Esophagus squamous epithelium (tissue), 5 donors: ENCODE results near the gene CD70. TPM values are rescaled to one million over a fixed set of nuclear protein-coding genes. Genes with fewer than 3 reads are reported as not detected.
"Not testable (repeated sequence)": the region's sequence is repeated elsewhere in the genome, so short reads cannot be mapped to it uniquely, and the experiment has no call there.

Experiments
- DNase-seq: peaks from one replicate; lab custom pipeline; 2025; lab: John Stamatoyannopoulos, UW
- H3K27ac ChIP-seq, 4 donors: fragments of 200-600 bp; sonication (generic); one replicate each; pipeline ENCODE4 v1.5.1; 2016 to 2019; ENCODE audit warnings: mild to moderate bottlenecking in 1 of 4
- H3K27me3 ChIP-seq, 4 donors: fragments of 200-600 bp; sonication (generic); 1 replicate in 3 of 4; 2 replicates in 1 of 4; pipeline versions ENCODE4 v1.5.1 to v1.6.0; 2017 to 2021; ENCODE audit warnings: antibody characterized with exemption in 1 of 4
- H3K36me3 ChIP-seq, 3 donors: fragments of 200-600 bp; sonication (generic); one replicate each; pipeline ENCODE4 v1.5.1; 2016 to 2019
- H3K4me1 ChIP-seq, 3 donors: fragments of 200-600 bp; sonication (generic); one replicate each; pipeline ENCODE4 v1.5.1; 2017 to 2019
- H3K4me3 ChIP-seq, 4 donors: fragments of 200-600 bp; sonication (generic); 1 replicate in 3 of 4; 2 replicates in 1 of 4; pipeline ENCODE4 v1.5.1; 2016 to 2019; ENCODE audit warnings: mild to moderate bottlenecking in 2 of 4, moderate library complexity in 1 of 4
- H3K9me3 ChIP-seq, 3 donors: fragments of 200-600 bp; sonication (generic); one replicate each; pipeline ENCODE4 v1.5.1; 2016 to 2019
- POLR2A ChIP-seq, 4 donors: fragments of 450-650 bp; IDR thresholded peaks; one replicate each; pipeline ENCODE4 v1.6.1; 2017; ENCODE audit warnings: antibody characterized with exemption in 4 of 4, mild to moderate bottlenecking in 4 of 4, moderate library complexity in 3 of 4
- WGBS, 2 donors: methylation state at CpG; one replicate each; pipeline ENCODE4 v1.1.5; 2018; 5-methylcytosine and 5-hydroxymethylcytosine counted together
- intact Hi-C: fragments of 100-400 bp; cut with DNase I; formaldehyde crosslinking; loops from one replicate; pipeline ENCODE4 v1.15.0; 2022
- total RNA-seq, 4 donors: library from RNA; depleted of rRNA; stranded (reverse); fragments of >200 nt; gene quantifications; one replicate each; pipeline ENCODE4 v1.1.0, GENCODE V29; 2016
- TF ChIP-seq, protein P1 (sequence below), 6 experiments: fragments of 450-650 bp in 4 of 6; fragments of 200-600 bp in 2 of 6; sonication (generic) in 2 of 6; IDR thresholded peaks; one replicate each; pipeline ENCODE4 v1.5.1; 2016 to 2019; ENCODE audit warnings: antibody characterized with exemption in 6 of 6, mild to moderate bottlenecking in 4 of 6, moderate library complexity in 4 of 6
- donor health status: DM: yes; HTN: yes; CAD: no.

The CD70 gene, protein sequence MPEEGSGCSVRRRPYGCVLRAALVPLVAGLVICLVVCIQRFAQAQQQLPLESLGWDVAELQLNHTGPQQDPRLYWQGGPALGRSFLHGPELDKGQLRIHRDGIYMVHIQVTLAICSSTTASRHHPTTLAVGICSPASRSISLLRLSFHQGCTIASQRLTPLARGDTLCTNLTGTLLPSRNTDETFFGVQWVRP
- 1 to 10 TPM in 1 of 4 donors, not detected in 3; 4.0 TPM for total RNA-seq

DNA sequence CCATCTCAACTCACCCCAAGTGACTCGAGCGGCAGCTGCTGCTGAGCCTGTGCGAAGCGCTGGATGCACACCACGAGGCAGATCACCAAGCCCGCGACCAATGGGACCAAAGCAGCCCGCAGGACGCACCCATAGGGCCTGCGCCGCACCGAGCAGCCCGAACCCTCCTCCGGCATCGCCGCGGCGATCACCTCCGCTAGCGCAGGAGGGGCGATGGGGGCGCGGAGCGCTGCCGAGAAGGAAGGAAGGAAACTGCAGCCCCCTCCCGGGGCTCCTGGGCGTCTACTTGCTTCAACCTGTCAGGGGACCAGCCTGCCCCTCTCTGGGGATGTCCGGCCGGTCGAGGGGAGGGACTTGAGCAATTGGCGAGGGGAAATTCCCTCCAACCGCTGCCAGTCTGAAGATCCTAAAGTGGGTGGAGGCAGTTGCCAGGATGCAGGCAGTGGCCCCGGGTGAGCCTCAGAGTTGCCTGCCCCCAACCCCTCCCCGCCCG, at the start of gene CD70:
Gene CD70 (minus strand): TSS at position 324 of the 493 bp plus-strand sequence. CDS start 148 bp downstream, at position 176.
- H3K27ac ChIP-seq: peak within 1 kb of the TSS in 1 of 4 donors; percentile 34

DNA sequence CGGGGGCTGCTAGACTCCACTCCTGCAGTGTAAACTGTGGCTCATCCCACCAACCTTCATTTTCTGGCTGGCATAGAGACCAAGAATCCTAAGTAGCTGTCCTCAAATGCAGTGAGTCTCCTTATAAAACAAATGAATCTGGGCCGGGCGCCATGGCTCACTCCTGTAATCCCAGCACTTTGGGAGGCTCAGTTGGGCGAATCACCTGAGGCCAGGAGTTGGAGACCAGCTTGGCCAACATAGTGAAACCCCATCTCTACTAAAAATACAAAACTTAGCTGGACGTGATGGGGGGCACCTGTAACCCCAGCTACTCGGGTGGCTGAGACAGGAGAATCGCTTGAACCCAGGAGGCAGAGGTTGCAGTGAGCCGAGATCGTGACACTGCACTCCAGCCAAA, 49.4 kb upstream of the CD70 start:
- H3K4me3 ChIP-seq, H3K4me1 ChIP-seq, intact Hi-C loops, H3K36me3 ChIP-seq, DNase-seq, H3K27ac ChIP-seq, H3K9me3 ChIP-seq: not testable (repeated sequence)
- 81 to 84% methylated on average over 5 to 9 of the region's 9 CpGs for WGBS, 2 donors
- H3K27me3 ChIP-seq: peaks cover 0 to 13% (median 0%) of the 10 kb centered on the region in 4 donors

More for the DNA sequence above, at the start of gene CD70:
- 0 to 4% methylated on average over 9 to 16 of the region's 35 CpGs for WGBS, 2 donors
- Histone ChIP-seq H3K36me3 (no peaks in the 10 kb centered on the region), H3K4me1 (peaks cover 11 to 47% (median 24%) of the 10 kb centered on the region in 3 donors), H3K4me3 (peak within 1 kb of the TSS in 3 of 4 donors; percentile 6 to 56 (median 30)), H3K27me3 (peaks cover 11 to 87% (median 30%) of the 10 kb centered on the region in 4 donors), H3K9me3 (no peaks in the 10 kb centered on the region)
- no peak for DNase-seq
- TF ChIP-seq, protein P1, sequence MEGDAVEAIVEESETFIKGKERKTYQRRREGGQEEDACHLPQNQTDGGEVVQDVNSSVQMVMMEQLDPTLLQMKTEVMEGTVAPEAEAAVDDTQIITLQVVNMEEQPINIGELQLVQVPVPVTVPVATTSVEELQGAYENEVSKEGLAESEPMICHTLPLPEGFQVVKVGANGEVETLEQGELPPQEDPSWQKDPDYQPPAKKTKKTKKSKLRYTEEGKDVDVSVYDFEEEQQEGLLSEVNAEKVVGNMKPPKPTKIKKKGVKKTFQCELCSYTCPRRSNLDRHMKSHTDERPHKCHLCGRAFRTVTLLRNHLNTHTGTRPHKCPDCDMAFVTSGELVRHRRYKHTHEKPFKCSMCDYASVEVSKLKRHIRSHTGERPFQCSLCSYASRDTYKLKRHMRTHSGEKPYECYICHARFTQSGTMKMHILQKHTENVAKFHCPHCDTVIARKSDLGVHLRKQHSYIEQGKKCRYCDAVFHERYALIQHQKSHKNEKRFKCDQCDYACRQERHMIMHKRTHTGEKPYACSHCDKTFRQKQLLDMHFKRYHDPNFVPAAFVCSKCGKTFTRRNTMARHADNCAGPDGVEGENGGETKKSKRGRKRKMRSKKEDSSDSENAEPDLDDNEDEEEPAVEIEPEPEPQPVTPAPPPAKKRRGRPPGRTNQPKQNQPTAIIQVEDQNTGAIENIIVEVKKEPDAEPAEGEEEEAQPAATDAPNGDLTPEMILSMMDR (IDR thresholded peaks at IDR 0.05): no peak
- peak in 1 of 4 donors; percentile 29 for TF ChIP-seq POLR2A (IDR thresholded peaks at IDR 0.05)
- intact Hi-C loops: no loop called here

DNA sequence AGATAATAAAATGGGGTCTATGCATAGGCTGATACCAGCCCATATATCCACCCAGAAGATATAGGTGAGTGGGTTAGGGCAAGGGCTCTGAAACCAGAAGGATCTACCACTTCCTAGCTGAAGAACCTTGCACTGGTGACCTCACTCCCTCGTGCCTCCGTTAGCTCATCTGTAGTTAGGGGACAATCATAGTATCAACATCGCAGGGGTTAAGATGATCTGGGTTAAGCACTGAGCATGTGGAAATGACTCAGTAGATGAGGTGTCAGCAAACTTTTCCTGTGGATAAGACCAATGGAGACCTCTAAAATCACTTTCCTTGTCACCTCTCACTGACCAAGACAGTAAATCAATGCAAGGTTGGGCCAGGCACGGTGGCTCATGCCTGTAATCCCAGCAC, 48.5 kb upstream of the CD70 start:
- no peak overlapping the region for H3K4me3 ChIP-seq
- H3K9me3 ChIP-seq: no peaks in the 10 kb centered on the region
- intact Hi-C loops: no loop called here
- H3K27ac ChIP-seq: no peak overlapping the region
- H3K36me3 ChIP-seq: no peaks in the 10 kb centered on the region
- no peak for TF ChIP-seq POLR2A (IDR thresholded peaks at IDR 0.05)
- TF ChIP-seq, protein P1 (IDR thresholded peaks at IDR 0.05): no peak
- H3K27me3 ChIP-seq: peaks cover 0 to 8% (median 0%) of the 10 kb centered on the region in 4 donors
- no peaks in the 10 kb centered on the region for H3K4me1 ChIP-seq
- 68 to 79% methylated on average over 3 to 4 of the region's 4 CpGs for WGBS, 2 donors
- DNase-seq: no peak

DNA sequence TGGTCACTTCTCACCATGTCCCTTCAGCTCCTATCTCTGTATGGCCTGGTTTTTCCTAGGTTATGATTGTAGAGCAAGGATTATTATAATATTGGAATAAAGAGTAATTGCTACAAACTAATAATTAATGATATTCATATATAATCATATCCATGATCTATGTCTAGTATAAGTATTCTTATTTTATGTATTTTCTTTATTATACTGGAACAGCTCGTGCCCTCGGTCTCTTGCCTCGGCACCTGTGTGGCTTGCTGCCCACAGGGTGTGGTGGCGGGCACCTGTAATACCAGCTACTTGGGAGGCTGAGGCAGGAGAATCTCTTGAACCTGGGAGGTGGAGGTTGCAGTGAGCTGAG, 42.5 kb upstream of the CD70 start:
- not testable (repeated sequence) for H3K36me3 ChIP-seq, H3K27me3 ChIP-seq, H3K4me1 ChIP-seq, H3K9me3 ChIP-seq, H3K27ac ChIP-seq, DNase-seq, H3K4me3 ChIP-seq
- intact Hi-C loops: loop anchor here (5.0 kb wide), 2 partner anchors 116 to 229 kb away; no protein-coding TSS in a partner anchor
- 58 to 80% methylated on average over 4 of the region's 4 CpGs for WGBS, 2 donors

DNA sequence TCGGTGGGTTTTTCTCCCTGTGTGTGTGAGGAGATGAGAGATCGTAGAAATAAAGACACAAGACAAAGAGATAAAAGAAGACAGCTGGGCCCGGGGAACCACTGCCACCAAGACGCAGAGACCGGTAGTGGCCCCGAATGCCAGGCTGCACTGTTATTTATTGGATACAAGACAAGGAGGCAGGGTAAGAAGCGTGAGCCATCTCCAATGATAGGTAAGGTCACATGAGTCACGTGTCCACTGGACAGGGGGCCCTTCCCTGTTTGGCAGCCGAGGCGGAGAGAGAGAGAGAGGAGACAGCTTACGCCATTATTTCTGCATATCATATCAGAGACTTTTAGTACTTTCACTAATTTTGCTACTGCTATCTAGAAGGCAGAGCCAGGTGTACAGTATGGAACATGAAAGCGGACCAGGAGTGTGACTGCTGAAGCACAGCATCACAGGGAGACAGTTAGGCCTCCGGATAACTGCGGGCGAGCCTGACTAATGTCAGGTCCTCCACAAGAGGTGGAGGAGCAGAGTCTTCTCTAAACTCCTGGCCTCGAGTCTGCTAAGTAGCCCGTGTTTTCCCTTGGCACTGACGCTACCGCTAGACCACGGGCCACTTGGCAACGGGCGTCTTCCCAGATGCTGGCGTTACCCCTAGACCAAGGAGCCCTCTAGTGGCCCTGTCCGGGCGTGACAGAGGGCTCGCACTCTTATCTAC, 42.0 kb upstream of the CD70 start:
- 47 to 49% methylated on average over 25 to 26 of the region's 26 CpGs for WGBS, 2 donors
- not testable (repeated sequence) for H3K27ac ChIP-seq, H3K36me3 ChIP-seq, DNase-seq, H3K4me1 ChIP-seq, H3K9me3 ChIP-seq, H3K4me3 ChIP-seq, H3K27me3 ChIP-seq
- TF ChIP-seq, protein P1 (IDR thresholded peaks at IDR 0.05): peak; percentile 49 to 79 (median 68)
- intact Hi-C loops: loop anchor here (5.0 kb wide), 2 partner anchors 116 to 229 kb away; no protein-coding TSS in a partner anchor
